HepG2 (cell line): ENCODE measurements around the gene CARMIL1. TPM values are rescaled to one million over a fixed set of nuclear protein-coding genes. Genes with fewer than 3 reads are reported as not detected.

Experiments used
- ATAC-seq: fragments of 200-7000 bp; cut with Tn5 transposase; 3 replicates; pipeline ENCODE4 v1.9.1; 2020; ENCODE audit warnings: mild to moderate bottlenecking, moderate library complexity
- BruUV-seq: library from RNA; stranded (reverse); fragments of 400-500 nt; replicated peaks from 2 replicates; lab custom pipeline; 2021; lab: Mats Ljungman, UMichigan
- CTCF ChIA-PET: fragments of 300-600 bp; formaldehyde crosslinking; extraction: SDS; loops from one replicate; lab custom pipeline; 2021; ENCODE audit warnings: low total read pairs, inconsistent platforms, low intra/inter-chr PET ratio; lab: Yijun Ruan, JAX
- POLR2A ChIA-PET: fragments of 350-600 bp; sonication (Branson Sonifier 250); formaldehyde crosslinking; loops from one replicate; lab custom pipeline; 2020; ENCODE audit warnings: antibody characterized with exemption, inconsistent platforms; lab: Yijun Ruan, JAX
- DNase-seq: peaks from one replicate; pipeline ENCODE4 v3.0.0-alpha.2; 2015; ENCODE audit warnings: low spot score
- FAIRE-seq: peaks from 3 replicates; lab custom pipeline; 2011; peaks lifted over from hg19 to GRCh38; lab: Jason Lieb, UNC
- H2AFZ ChIP-seq: one replicate; pipeline ENCODE4 v1.6.1; 2011; ENCODE audit warnings: low read length, inconsistent platforms
- H3K27ac ChIP-seq: fragments of 300-600 bp; 3 replicates; pipeline ENCODE4 v1.8.0; 2011; ENCODE audit warnings: mixed run types, mild to moderate bottlenecking, mixed read lengths, low read length, inconsistent platforms; ENCODE audit not compliant: insufficient read depth; ENCODE audit errors: extremely low read length
- H3K27me3 ChIP-seq, 2 experiments: fragments of 200-600 bp in 1 of 2; 2 replicates in 1 of 2; 3 replicates in 1 of 2; pipeline versions ENCODE4 v1.6.0 to v1.8.0; 2011; ENCODE audit warnings: low read length in 2 of 2, mild to moderate bottlenecking in 2 of 2, moderate library complexity in 2 of 2, inconsistent platforms in 1 of 2; ENCODE audit not compliant: insufficient read depth in 2 of 2, control insufficient read depth in 1 of 2
- H3K36me3 ChIP-seq, 2 experiments: fragments of 200-600 bp in 1 of 2; replicated peaks in 1 of 2; 2 replicates in 1 of 2; 3 replicates in 1 of 2; pipeline versions ENCODE4 v1.5.1 to v1.8.0; 2011; ENCODE audit warnings: low read length in 2 of 2, inconsistent platforms in 1 of 2; ENCODE audit not compliant: insufficient read depth in 2 of 2, control insufficient read depth in 1 of 2
- H3K4me1 ChIP-seq: 2 replicates; pipeline ENCODE4 v1.5.1; 2012; ENCODE audit warnings: low read length, inconsistent platforms; ENCODE audit not compliant: insufficient read depth
- H3K4me2 ChIP-seq: 2 replicates; pipeline ENCODE4 v1.6.0; 2011; ENCODE audit warnings: low read depth, low read length, inconsistent platforms
- H3K4me3 ChIP-seq, 3 experiments: fragments of 200-600 bp in 1 of 3; sonication (generic), shearing (Covaris generic) in 1 of 3; replicated peaks in 1 of 3; 2 replicates each; pipeline ENCODE4 v1.5.1; 2011 to 2016; ENCODE audit warnings: low read length in 3 of 3, inconsistent platforms in 2 of 3, low read depth in 2 of 3, mild to moderate bottlenecking in 2 of 3, control low read depth in 1 of 3, mixed read lengths in 1 of 3; ENCODE audit not compliant: insufficient read depth in 1 of 3
- H3K79me2 ChIP-seq: one replicate; pipeline ENCODE4 v1.6.1; 2011; ENCODE audit warnings: low read length, inconsistent platforms; ENCODE audit not compliant: insufficient read depth
- H3K9ac ChIP-seq: 2 replicates; pipeline ENCODE4 v1.6.0; 2011; ENCODE audit warnings: mild to moderate bottlenecking, low read depth, low read length, inconsistent platforms; ENCODE audit not compliant: insufficient read depth
- H3K9me3 ChIP-seq: 2 replicates; pipeline ENCODE4 v1.5.1; 2012; ENCODE audit warnings: mild to moderate bottlenecking, low read length
- H4K20me1 ChIP-seq: 2 replicates; pipeline ENCODE4 v1.6.0; 2011; ENCODE audit warnings: inconsistent platforms, mild to moderate bottlenecking, low read length, moderate library complexity; ENCODE audit not compliant: insufficient read depth
- GTF3A ChIP-seq: sonication (generic); formaldehyde crosslinking; conservative IDR thresholded peaks from 2 replicates; pipeline ENCODE4 v1.4.0; 2020; ENCODE audit warnings: mild to moderate bottlenecking, missing genetic modification reagents
- HNRNPLL ChIP-seq: fragments of 200-400 bp; formaldehyde crosslinking; IDR thresholded peaks from 2 replicates; pipeline ENCODE4 v1.6.1; 2017; ENCODE audit warnings: mild to moderate bottlenecking, low read depth, low read length; ENCODE audit not compliant: poor library complexity, severe bottlenecking
- MEIS1 ChIP-seq: sonication (generic); formaldehyde crosslinking; IDR thresholded peaks from 2 replicates; pipeline ENCODE4 v1.9.0; 2021; ENCODE audit warnings: mild to moderate bottlenecking, missing genetic modification reagents, moderate library complexity, borderline replicate concordance
- NFIB ChIP-seq: sonication (generic); formaldehyde crosslinking; IDR thresholded peaks from 2 replicates; pipeline ENCODE4 v1.9.0; 2021; ENCODE audit warnings: missing genetic modification reagents, mild to moderate bottlenecking, borderline replicate concordance
- TOPORS ChIP-seq: sonication (generic); formaldehyde crosslinking; IDR thresholded peaks from 2 replicates; pipeline ENCODE4 v1.8.0; 2023; ENCODE audit warnings: mild to moderate bottlenecking, missing genetic modification reagents
- XRCC5 ChIP-seq: fragments of 200-400 bp; formaldehyde crosslinking; optimal IDR thresholded peaks from 2 replicates; pipeline ENCODE3; 2017; ENCODE audit warnings: mild to moderate bottlenecking, low read length
- ZKSCAN1 ChIP-seq: fragments of 150-350 bp; IDR thresholded peaks from 2 replicates; pipeline ENCODE4 v1.6.1; 2014; ENCODE audit warnings: low read length
- ZNF180 ChIP-seq: sonication (generic); formaldehyde crosslinking; IDR thresholded peaks from 2 replicates; pipeline ENCODE4 v1.4.0; 2020; ENCODE audit warnings: low read depth, missing genetic modification reagents, borderline replicate concordance
- ZNF230 ChIP-seq: sonication (generic); formaldehyde crosslinking; IDR thresholded peaks from 2 replicates; pipeline ENCODE4 v1.4.0; 2020; ENCODE audit warnings: mild to moderate bottlenecking, missing genetic modification reagents
- ZNF589 ChIP-seq: sonication (generic); formaldehyde crosslinking; conservative IDR thresholded peaks from 2 replicates; pipeline ENCODE4 v1.8.0; 2022; ENCODE audit warnings: mild to moderate bottlenecking, moderate library complexity, missing genetic modification reagents
- ZNF644 ChIP-seq: IDR thresholded peaks from 2 replicates; pipeline ENCODE4 v1.6.1; 2016; ENCODE audit warnings: low read depth
- ZNF652 ChIP-seq: IDR thresholded peaks from 2 replicates; pipeline ENCODE4 v1.6.1; 2016; ENCODE audit warnings: low read depth, borderline replicate concordance
- ZNF772 ChIP-seq: sonication (generic); formaldehyde crosslinking; IDR thresholded peaks from 2 replicates; pipeline ENCODE4 v1.5.0; 2020; ENCODE audit warnings: mild to moderate bottlenecking, missing genetic modification reagents
- ZNF891 ChIP-seq: sonication (generic); formaldehyde crosslinking; IDR thresholded peaks from 2 replicates; pipeline ENCODE4 v1.5.0; 2020; ENCODE audit warnings: mild to moderate bottlenecking, missing genetic modification reagents
- ZSCAN30 ChIP-seq: sonication (generic); formaldehyde crosslinking; IDR thresholded peaks from 2 replicates; pipeline ENCODE4 v1.5.0; 2020; ENCODE audit warnings: mild to moderate bottlenecking, missing genetic modification reagents
- WGBS: methylation state at CpG from one replicate; pipeline ENCODE4 v1.1.6; 2017; ENCODE audit warnings: low lambda C conversion rate; 5-methylcytosine and 5-hydroxymethylcytosine counted together
- in situ Hi-C: cut with HindIII; loops from 2 replicates; pipeline ENCODE4 v1.10.0; 2017; ENCODE audit warnings: low pct_unique_long_range_greater_than_20kb; ENCODE audit not compliant: extremely low pct_ligation_motif_present
- intact Hi-C: fragments of 100-400 bp; cut with micrococcal nuclease; formaldehyde crosslinking; loops from one replicate; pipeline ENCODE4 v1.10.0; 2022; ENCODE audit not compliant: unreplicated experiment
- polyA plus RNA-seq, 8 experiments: library from polyadenylated mRNA; depleted of rRNA in 3 of 8; stranded (reverse) in 7 of 8; unstranded in 1 of 8; fragments of >200 nt; fragmentation: Illumina TruSeq in 4 of 8; extraction: Trizol in 4 of 8; gene quantifications; 2 replicates each; pipeline versions ENCODE4 v1.2.1 to v1.2.3, GENCODE V29; 2011 to 2016; ENCODE audit warnings: low read depth in 4 of 8, missing spikeins in 1 of 8, mixed read lengths in 1 of 8; ENCODE audit not compliant: insufficient read depth in 1 of 8
- total RNA-seq, 5 experiments: library from RNA; depleted of rRNA; stranded (reverse); fragments of >200 nt; fragmentation: Illumina TruSeq; extraction: Trizol; gene quantifications; 2 replicates each; pipeline ENCODE4 v1.2.3, GENCODE V29; 2016; ENCODE audit warnings: low read depth in 1 of 5
- TF ChIP-seq, protein P1 (sequence below): IDR thresholded peaks from 2 replicates; pipeline ENCODE4 v1.6.1; 2016; ENCODE audit warnings: low read depth, borderline replicate concordance
- TF ChIP-seq, protein P2 (sequence below): sonication (generic); formaldehyde crosslinking; IDR thresholded peaks from 2 replicates; pipeline ENCODE4 v1.8.0; 2022; ENCODE audit warnings: missing genetic modification reagents, low read depth, mild to moderate bottlenecking, borderline replicate concordance
- TF ChIP-seq, protein P3 (sequence below): sonication (generic); formaldehyde crosslinking; IDR thresholded peaks from 2 replicates; pipeline ENCODE4 v1.5.1; 2020; ENCODE audit warnings: mild to moderate bottlenecking, missing genetic modification reagents, moderate library complexity

CARMIL1 gene
- total and polyA plus RNA-seq, 2 of the 13 experiments (the other 11 are each of a cell fraction or from before 2014, with no cell fraction given): 1.8 to 2.6 TPM

- ChIA-PET CTCF (no interaction called here), POLR2A (no interaction called here)
- H3K79me2 ChIP-seq: no peaks in the 10 kb centered on the region
- no peak overlapping the region for H2AFZ ChIP-seq
- in situ Hi-C loops (no loop called here), intact Hi-C loops (no loop called here)
- no peaks in the 10 kb centered on the region for H4K20me1 ChIP-seq
- H3K4me2 ChIP-seq: no peak overlapping the region
- no peak for TF ChIP-seq XRCC5
- TF ChIP-seq, protein P1, sequence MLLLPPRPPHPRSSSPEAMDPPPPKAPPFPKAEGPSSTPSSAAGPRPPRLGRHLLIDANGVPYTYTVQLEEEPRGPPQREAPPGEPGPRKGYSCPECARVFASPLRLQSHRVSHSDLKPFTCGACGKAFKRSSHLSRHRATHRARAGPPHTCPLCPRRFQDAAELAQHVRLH: no peak
- TF ChIP-seq NFIB (CRISPR knock-in tag): no peak
- no peak for TF ChIP-seq ZNF891 (CRISPR knock-in tag)
- no peak for TF ChIP-seq GTF3A (CRISPR knock-in tag)
- no peak for TF ChIP-seq ZNF589 (CRISPR knock-in tag)
- no peak for TF ChIP-seq ZNF772 (CRISPR knock-in tag)
- no peak for TF ChIP-seq HNRNPLL
- no peak for TF ChIP-seq ZNF180
- no peak overlapping the region for H3K9ac ChIP-seq
- no peak overlapping the region for H3K27ac ChIP-seq
- no peak for DNase-seq
- H3K4me1 ChIP-seq: no peaks in the 10 kb centered on the region
- no peak for ATAC-seq
- no TSS peak for BruUV-seq
- no peak for FAIRE-seq
- no peaks in the 10 kb centered on the region for H3K36me3 ChIP-seq
- H3K9me3 ChIP-seq: no peaks in the 10 kb centered on the region
- no peaks in the 10 kb centered on the region for H3K27me3 ChIP-seq
- no peak overlapping the region for H3K4me3 ChIP-seq
These were observed 40.1 kb upstream of the CARMIL1 start for GRCh38 chr6:25239059-25239458.

- no peaks in the 10 kb centered on the region for H4K20me1 ChIP-seq
- H3K4me2 ChIP-seq: no peak overlapping the region
- intact Hi-C loops: no loop called here
- H3K27ac ChIP-seq: no peak overlapping the region
- WGBS: 4% methylated on average over 1 of the region's 1 CpG
- POLR2A ChIA-PET: no interaction called here
- H3K9me3 ChIP-seq: no peaks in the 10 kb centered on the region
- no peak for FAIRE-seq
- TF ChIP-seq, protein P2, sequence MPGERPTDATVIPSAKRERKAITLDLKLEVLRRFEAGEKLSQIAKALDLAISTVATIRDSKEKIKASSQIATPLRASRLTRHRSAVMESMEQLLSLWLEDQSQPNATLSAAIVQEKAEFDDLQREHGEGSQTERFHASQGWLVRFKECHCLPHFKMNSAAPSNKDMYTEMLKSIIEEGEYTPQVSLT: no peak
- TF ChIP-seq ZNF652: no peak
- TF ChIP-seq, protein P3, sequence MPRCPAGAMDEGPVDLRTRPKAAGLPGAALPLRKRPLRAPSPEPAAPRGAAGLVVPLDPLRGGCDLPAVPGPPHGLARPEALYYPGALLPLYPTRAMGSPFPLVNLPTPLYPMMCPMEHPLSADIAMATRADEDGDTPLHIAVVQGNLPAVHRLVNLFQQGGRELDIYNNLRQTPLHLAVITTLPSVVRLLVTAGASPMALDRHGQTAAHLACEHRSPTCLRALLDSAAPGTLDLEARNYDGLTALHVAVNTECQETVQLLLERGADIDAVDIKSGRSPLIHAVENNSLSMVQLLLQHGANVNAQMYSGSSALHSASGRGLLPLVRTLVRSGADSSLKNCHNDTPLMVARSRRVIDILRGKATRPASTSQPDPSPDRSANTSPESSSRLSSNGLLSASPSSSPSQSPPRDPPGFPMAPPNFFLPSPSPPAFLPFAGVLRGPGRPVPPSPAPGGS (CRISPR knock-in tag): no peak
- TF ChIP-seq ZSCAN30 (CRISPR knock-in tag): no peak
- no peak for TF ChIP-seq ZNF230 (CRISPR knock-in tag)
- TF ChIP-seq ZKSCAN1: no peak
- TF ChIP-seq ZNF644 (CRISPR knock-in tag): no peak
- TF ChIP-seq TOPORS: no peak
- TF ChIP-seq MEIS1 (CRISPR knock-in tag): no peak
- TF ChIP-seq, all 625 proteins: peak for 0
- BruUV-seq: no TSS peak
- Histone ChIP-seq H3K36me3 (no peaks in the 10 kb centered on the region), H3K4me3 (no peak overlapping the region), H3K79me2 (no peaks in the 10 kb centered on the region), H3K27me3 (no peaks in the 10 kb centered on the region), H2AFZ (no peak overlapping the region), H3K9ac (no peak overlapping the region), H3K4me1 (no peaks in the 10 kb centered on the region)
- CTCF ChIA-PET: no interaction called here
- in situ Hi-C loops: no loop called here
- ATAC-seq (no peak), DNase-seq (no peak)
These were observed 39.7 kb upstream of the CARMIL1 start for GRCh38 chr6:25239498-25239897.
